ENCODE measurements around the gene CLVS2. TPM values are rescaled to one million over a fixed set of nuclear protein-coding genes. Genes with fewer than 3 reads are reported as not detected.
A peak's percentile ranks its signal among the peaks of the same experiment; 100 is the strongest.

The CLVS2 gene
- total and polyA plus RNA-seq, 7 donors: 0.06 to 2.5 (median 0.11) TPM; not detected in 1

DNA sequence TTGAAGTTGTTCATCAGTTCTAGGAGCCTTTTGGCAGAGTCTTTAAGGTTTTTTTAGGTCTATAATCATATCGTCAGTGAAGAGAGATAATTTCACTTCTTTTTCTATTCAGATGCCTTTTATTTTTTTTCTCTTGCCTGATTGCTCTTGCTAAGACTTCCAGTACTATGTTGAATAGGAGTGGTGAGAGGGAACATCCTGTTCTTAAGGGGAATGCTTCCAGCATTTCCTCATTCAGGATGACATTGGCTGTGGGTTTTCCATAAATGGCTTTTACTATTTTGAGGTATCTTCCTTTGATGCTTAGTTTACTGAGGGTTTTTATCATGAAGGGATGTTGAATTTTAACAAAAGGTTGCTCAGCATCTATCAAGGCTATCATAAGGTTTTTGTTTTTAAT, 109.5 kb downstream of the CLVS2 start:
- no peak overlapping the region for H3K4me3 ChIP-seq
- WGBS, 3 donors: 43 to 61% (median 60%) methylated on average over 1 of the region's 1 CpG

DNA sequence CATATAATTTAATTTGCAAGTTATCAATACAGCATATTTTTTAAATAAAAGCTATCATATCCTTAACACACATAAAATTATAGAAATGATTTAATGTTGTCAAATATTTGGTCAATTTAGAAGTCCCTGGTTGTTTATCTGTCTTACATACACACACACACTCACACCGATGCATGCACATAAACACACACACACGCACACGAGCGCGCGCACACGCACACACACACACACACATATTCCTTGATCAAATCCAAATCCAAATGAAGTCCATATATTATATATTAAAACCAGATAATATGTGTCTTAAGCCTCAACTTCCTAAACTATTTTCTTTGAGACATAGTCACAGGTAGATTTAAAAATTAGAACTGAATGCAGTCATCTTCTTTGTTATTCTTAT, 120.3 kb downstream of the CLVS2 start:
- no peak overlapping the region for H3K4me3 ChIP-seq
- H3K36me3 ChIP-seq (ENCODE audit: insufficient read depth in 1 of 2, low read depth in 1 of 2): no peaks in the 10 kb centered on the region
- DNase-seq (no peak), ATAC-seq (no peak)
- peaks cover 5% of the 10 kb centered on the region for H3K4me1 ChIP-seq
- TF ChIP-seq, protein P1, sequence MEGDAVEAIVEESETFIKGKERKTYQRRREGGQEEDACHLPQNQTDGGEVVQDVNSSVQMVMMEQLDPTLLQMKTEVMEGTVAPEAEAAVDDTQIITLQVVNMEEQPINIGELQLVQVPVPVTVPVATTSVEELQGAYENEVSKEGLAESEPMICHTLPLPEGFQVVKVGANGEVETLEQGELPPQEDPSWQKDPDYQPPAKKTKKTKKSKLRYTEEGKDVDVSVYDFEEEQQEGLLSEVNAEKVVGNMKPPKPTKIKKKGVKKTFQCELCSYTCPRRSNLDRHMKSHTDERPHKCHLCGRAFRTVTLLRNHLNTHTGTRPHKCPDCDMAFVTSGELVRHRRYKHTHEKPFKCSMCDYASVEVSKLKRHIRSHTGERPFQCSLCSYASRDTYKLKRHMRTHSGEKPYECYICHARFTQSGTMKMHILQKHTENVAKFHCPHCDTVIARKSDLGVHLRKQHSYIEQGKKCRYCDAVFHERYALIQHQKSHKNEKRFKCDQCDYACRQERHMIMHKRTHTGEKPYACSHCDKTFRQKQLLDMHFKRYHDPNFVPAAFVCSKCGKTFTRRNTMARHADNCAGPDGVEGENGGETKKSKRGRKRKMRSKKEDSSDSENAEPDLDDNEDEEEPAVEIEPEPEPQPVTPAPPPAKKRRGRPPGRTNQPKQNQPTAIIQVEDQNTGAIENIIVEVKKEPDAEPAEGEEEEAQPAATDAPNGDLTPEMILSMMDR (IDR thresholded peaks at IDR 0.05): no peak
- WGBS, 3 donors: 90 to 96% (median 95%) methylated on average over 7 of the region's 7 CpGs
- H3K27me3 ChIP-seq (ENCODE audit: insufficient read depth in 3 of 3, low read length in 2 of 3): no peaks in the 10 kb centered on the region
- H3K27ac ChIP-seq: no peak overlapping the region
- H3K9me3 ChIP-seq: peaks cover 6% of the 10 kb centered on the region
- intact Hi-C loops (cut with DNase I): no loop called here

More for the DNA sequence above, 109.5 kb downstream of the CLVS2 start:
- Histone ChIP-seq H3K27ac (no peak overlapping the region), H3K4me1 (no peaks in the 10 kb centered on the region), H3K27me3 (ENCODE audit: insufficient read depth in 3 of 3, low read length in 2 of 3) (no peaks in the 10 kb centered on the region), H3K36me3 (ENCODE audit: insufficient read depth in 1 of 2, low read depth in 1 of 2) (no peaks in the 10 kb centered on the region), H3K9me3 (no peaks in the 10 kb centered on the region)
- TF ChIP-seq, protein P1 (IDR thresholded peaks at IDR 0.05): no peak
- intact Hi-C loops (cut with DNase I): no loop called here
- DNase-seq (no peak), ATAC-seq (peak in 1 of 4 donors; percentile 49)

DNA sequence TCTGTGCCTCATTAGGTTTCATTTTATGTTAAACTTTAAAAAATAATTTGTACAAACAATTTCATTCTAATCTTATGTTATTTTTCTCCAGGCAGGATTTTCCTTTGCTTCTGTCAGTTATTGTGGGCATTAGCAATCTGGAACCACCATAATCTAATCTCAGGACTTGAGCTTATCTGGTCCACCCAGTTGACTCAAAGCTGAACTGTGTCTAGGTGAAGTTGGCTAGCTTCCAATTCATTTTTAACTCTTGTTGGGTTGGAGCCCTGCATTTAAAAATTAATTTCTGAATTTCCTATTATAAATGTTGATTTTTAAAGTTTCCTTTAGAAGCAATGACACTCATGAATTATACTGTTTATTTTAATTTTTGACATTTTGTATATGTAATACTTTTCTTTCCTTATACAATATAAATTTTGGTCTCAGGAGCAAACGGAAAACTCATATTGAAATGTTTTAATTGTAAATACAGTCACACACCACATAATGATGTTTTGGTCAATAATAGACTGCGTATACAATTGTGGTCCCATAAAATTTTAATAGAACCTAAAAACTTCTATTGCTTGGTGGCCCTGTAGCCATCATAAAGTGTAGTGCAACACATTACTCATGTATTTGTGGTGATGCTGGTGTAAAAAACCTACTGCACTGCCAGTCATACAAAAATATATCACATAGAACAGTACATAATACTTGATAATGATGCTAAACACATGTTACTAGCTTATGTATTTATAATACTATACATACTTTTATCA, 121.3 kb downstream of the CLVS2 start:
- WGBS, 3 donors: 66 to 91% (median 66%) methylated on average over 2 of the region's 2 CpGs
- Histone ChIP-seq H3K4me3 (no peak overlapping the region), H3K9me3 (no peaks in the 10 kb centered on the region), H3K4me1 (peaks cover 5% of the 10 kb centered on the region), H3K27me3 (ENCODE audit: insufficient read depth in 3 of 3, low read length in 2 of 3) (no peaks in the 10 kb centered on the region), H3K36me3 (ENCODE audit: insufficient read depth in 1 of 2, low read depth in 1 of 2) (no peaks in the 10 kb centered on the region), H3K27ac (no peak overlapping the region)
- TF ChIP-seq, protein P1 (IDR thresholded peaks at IDR 0.05): no peak
- DNase-seq (no peak), ATAC-seq (no peak)
- intact Hi-C loops (cut with DNase I): no loop called here

DNA sequence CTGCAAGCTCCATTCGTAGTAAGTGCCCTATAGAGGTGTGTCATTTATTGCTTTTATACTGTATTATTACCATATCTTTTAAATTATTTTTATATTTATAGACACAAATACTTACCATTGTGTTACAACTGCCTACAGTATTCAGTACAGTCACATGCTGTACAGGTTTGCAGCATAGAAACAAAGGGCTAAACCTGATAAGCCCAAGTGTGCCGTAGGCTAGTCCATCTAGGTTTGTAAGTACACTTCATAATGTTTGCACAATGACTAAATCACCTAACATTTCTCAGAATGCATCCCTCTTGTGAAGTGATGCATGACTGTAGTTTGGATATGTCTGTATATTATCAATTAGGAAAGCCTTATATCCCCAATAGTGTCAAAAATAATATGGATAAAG, 122.8 kb downstream of the CLVS2 start:
- Histone ChIP-seq H3K4me1 (peaks cover 5% of the 10 kb centered on the region), H3K4me3 (no peak overlapping the region), H3K27ac (no peak overlapping the region), H3K36me3 (ENCODE audit: insufficient read depth in 1 of 2, low read depth in 1 of 2) (no peaks in the 10 kb centered on the region), H3K9me3 (no peaks in the 10 kb centered on the region), H3K27me3 (ENCODE audit: insufficient read depth in 3 of 3, low read length in 2 of 3) (no peaks in the 10 kb centered on the region)
- intact Hi-C loops (cut with DNase I): no loop called here
- WGBS, 3 donors: 71 to 87% (median 87%) methylated on average over 2 of the region's 2 CpGs
- ATAC-seq: no peak
- TF ChIP-seq, protein P1 (IDR thresholded peaks at IDR 0.05): no peak
- no peak for DNase-seq

Other genes starting within 250 kb of the CLVS2 start
- 10 to 100 TPM in 2 of 4 donors, 1 to 10 TPM in 2; 3.7 to 63.6 (median 27.1) TPM for gene FABP7, start 216.5 kb upstream of the CLVS2 start, total RNA-seq
- gene FABP7, start 216.5 kb upstream of the CLVS2 start, polyA plus RNA-seq: 10 to 100 TPM in 2 of 3 donors, 1 to 10 TPM in 1; 7.1 to 42.1 (median 31.3) TPM
- gene SMPDL3A, start 207.0 kb upstream of the CLVS2 start, total RNA-seq: 10 to 100 TPM; 15.1 to 38.4 (median 22.5) TPM
- gene SMPDL3A, start 207.0 kb upstream of the CLVS2 start, polyA plus RNA-seq: 10 to 100 TPM in 2 of 3 donors, 1 to 10 TPM in 1; 6.3 to 36.1 (median 35.2) TPM

All from psoas muscle (tissue), 8 donors.